ENCODE measurements around the gene CHRNA10.
"Not testable (repeated sequence)": the region's sequence is repeated elsewhere in the genome, so short reads cannot be mapped to it uniquely, and the experiment has no call there.

The CHRNA10 gene

DNA sequence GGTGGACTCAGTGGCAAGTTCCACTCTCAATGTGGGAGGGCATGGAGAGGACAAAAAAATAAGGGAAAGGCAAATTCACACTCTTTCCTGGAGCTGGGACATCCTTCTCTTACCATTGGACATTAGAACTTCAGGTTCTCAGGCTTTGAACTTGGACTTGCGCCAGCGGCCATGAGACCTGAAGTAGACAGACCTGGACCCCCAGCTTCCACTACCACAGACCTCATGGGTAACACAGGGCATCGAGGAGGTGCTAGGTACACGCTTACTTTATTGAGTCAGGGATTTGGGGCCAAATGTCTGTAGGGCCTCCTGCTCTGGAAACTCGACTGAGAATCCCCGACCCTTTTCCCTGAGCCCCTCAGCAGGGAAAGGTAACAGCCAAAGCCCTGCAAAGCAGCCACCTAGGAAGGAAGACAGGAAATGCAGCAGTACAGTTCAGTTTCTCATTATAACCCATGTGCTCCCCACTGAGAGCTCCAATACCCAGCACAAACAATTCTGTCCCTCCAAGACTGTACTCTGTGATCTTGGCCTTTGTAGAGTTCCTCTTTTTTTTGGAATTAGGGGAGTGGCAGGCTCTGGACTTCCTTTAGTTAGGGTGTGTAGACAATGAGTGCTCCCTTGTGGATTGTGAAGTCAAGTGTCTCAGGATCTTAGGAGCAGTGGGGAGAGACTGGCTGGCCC, 5.7 kb downstream of the CHRNA10 start:
- DNase-seq, result no peak

DNA sequence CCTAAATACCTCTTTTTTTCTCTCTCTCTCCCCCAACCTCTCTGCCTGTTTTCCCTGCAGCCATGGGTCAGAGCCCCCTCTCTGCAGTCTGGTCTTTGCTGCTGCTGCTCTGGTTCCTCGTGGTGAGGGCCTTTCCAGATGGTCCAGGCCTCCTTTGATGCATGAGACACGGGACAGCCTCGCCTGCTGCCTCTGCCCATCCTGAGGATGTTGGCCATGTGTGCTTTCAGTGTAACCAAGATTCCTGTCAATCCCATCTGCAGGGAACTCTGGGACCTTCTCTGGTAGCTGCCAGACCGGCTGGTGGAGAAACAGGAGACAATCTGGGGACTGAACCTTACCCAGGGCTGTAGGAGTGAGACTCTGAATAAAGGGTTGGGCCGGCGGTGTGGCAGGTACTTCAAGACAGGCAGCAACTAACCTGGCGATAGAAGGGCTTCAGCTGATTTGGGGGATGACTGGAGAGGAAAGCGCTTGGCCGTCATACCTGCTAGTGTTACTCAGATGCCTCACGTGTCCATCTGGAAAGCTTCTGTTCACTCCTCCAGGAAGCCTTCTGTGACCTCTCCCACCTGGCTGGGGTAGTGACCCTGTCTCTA, 7.1 kb downstream of the CHRNA10 start:
- DNase-seq, result no peak

DNA sequence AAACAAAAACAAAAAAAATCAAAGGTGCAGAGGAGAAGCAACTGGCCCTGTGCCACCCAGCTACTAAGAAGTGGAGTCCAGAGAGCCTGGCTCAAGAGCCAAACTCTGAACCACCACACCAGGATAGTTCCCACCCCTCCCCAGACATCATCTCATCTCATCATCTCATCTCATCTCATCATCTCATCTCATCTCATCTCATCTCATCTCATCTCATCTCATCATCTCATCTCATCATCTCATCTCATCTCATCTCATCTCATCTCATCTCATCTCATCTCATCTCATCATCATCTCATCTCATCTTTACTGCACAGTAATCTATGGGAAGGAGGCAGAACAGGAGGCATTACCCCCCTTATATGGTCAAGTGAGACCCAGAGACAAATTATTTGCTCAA, 8.3 kb downstream of the CHRNA10 start:
- DNase-seq, result no peak

DNA sequence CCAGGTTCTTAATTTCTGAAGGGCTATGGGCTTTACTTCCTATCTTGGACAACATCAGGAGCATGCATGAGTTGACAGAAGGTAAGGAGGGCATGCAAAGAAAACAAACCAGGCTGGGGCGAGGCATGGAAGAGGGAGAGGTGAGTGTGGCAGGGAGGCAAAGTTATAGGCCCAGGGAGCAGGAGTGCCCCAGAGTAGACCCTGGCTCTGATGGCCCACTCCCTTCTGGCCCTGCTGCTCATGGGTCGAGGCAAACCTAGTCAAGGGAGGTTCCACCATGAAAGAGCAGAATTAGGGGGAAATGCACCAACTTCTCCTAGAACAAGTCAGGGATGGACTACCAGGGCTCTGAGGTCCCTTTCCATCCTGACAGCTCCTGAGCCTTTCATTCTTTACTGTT, 10.2 kb downstream of the CHRNA10 start:
- no peak for DNase-seq

DNA sequence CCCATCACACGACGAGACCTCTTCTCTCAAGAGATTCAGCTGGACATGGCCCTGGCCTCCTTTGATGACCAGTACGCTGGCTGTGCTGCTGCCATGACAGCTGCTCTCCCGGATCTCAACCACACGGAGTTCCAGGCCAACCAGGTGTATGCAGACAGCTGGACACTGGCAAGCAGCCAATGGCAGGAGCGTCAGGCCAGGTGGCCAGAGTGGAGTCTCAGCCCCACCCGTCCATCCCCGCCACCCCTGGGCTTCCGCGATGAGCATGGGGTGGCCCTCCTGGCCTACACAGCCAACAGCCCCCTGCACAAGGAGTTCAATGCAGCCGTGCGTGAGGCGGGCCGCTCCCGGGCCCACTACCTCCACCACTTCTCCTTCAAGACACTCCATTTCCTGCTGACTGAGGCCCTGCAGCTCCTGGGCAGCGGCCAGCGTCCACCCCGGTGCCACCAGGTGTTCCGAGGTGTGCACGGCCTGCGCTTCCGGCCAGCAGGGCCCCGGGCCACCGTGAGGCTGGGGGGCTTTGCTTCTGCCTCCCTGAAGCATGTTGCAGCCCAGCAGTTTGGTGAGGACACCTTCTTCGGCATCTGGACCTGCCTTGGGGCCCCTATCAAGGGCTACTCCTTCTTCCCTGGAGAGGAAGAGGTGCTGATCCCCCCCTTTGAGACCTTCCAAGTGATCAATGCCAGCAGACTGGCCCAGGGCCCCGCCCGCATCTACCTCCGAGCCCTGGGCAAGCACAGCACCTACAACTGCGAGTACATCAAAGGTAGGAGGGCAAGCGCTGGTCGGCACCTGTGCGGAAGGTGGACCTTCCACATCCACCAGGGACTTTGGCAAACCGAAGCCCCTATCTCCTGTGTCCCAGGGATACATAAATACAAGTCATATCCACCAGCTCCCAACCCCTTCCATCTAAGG, 11.3 kb downstream of the CHRNA10 start:
- DNase-seq, result no peak

DNA sequence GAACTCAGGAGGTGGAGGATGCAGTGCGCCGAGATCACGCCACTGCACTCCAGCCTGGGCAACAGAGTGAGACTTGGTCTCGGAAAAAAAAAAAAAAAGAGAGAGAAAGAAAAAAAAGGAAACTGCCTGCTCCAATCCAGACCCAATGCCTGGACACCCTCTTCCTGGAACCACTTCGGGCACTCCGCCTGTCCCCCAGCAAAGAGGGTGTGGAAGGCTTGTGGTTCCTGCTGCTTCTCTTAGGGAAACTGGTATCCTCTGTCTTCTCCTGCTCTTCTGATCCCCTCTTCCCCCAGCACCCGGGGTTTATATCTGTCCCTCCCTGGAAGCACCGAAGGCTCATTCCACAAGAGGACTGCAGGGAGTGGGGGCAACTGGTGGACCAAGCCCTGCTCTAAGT, 12.9 kb downstream of the CHRNA10 start:
- DNase-seq, result no peak

DNA sequence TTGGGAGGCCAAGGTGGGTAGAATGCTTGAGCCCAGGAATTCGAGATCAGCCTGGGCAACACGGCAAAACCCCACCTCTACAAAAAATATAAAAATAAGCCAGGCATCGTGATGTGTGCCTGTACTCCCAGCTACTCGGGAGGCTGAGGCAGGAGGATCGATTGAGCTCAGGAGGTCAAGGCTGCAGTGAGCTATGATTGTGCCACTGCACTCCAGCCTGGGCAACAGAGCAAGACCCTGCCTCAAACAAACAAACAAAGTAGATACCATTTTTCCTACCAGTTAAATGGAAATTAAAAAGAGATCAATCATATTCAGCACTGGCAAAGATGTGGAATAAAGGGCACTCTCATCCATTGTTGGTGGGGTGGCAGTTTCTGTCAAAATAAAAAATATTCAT, 13.9 kb downstream of the CHRNA10 start:
- not testable (repeated sequence) for DNase-seq

DNA sequence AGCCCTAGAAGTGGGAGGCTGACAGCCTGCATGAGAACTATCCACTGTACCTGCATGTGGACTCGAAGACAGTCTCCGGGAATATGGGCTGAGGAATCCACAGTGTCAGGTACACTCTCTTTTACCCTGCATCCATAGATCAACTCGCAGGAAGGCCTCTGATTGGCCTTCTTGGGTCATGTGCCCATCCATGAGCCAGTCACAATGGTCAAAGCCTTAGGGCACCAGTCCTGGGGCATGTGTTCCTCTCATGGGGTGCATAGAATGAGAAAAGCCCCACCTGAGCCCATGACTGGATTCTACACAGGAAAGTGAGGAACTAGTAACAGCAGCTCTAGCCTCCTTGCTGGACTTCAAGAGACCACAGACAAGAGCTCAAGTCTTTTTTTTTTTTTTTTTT, 15.6 kb downstream of the CHRNA10 start:
- no peak for DNase-seq

DNA sequence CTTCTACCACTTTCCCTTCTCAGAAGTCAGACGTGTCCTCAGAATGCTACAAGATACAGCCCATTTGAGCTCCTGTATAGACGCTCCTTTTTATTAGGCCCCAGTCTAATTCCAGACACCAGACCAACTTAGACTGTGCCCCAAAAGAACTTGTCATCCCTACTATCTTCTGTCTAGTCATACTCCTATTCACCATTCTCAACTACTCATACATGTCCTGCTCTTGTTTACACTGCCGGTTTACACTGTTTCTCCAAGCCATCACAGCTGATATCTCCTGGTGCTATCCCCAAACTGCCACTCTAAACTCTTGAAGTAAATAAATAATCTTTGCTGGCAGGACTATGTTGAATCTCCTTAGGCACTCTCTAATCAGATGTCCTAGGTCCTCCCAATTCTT, 18.7 kb downstream of the CHRNA10 start:
- DNase-seq, result not testable (repeated sequence)

DNA sequence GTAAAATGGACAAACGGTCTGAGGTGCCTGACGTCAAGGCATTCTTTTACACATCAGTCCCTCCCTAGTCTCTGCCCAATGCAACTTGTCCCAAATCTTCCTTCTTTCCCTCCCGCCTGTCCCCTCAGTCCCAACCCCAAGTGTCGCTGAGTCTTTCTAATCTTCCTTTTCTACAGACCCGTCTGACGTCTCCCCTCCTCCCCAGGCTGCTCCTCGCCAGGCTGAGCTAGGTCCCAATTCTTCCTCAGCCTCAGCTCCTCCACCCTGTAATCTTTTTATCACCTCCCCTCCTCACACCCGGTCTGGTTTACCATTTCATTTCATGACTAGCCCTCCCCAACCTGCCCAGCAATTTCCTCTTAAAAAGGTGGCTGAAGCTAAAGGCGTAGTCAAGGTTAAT, 21.8 kb downstream of the CHRNA10 start:
- DNase-seq, result not testable (repeated sequence)

DNA sequence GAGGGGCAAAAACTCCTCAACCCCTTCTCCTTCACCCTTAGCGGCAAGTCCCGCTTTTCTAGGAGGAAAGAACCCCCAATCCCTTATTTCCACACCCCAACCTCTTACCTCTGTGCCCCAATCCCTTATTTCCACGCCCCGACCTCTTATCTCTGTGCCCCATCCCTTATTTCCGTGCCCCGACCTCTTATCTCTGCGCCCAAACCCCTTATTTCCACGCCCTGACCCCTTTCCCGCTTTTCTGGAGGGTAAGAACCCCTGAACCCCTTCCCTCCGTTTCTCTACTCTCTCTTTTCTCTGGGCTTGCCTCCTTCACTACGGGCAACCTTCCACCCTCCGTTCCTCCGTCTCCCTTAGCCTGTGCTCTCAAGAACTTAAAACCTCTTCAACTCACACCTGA, 22.3 kb downstream of the CHRNA10 start:
- not testable (repeated sequence) for DNase-seq

DNA sequence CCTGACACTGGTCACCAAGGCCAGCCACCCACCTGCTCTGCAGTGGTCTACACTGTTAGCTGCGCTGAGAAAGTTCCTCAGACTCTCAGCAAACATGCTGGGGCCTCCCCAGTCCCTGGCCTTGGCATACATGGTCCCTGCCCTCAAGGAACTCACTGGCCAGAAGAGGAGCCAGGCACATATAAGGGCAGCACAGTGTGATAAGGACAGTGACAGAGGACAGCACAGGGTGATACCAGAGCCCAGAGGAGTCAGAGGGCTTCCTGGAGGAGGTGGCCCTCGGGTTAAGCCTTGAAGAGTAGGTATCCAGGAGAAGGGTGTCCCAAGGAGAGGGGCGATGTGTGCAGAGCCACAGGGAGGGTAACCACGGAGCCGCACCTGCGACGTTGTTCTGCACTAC, 25.6 kb downstream of the CHRNA10 start:
- DNase-seq, result no peak

DNA sequence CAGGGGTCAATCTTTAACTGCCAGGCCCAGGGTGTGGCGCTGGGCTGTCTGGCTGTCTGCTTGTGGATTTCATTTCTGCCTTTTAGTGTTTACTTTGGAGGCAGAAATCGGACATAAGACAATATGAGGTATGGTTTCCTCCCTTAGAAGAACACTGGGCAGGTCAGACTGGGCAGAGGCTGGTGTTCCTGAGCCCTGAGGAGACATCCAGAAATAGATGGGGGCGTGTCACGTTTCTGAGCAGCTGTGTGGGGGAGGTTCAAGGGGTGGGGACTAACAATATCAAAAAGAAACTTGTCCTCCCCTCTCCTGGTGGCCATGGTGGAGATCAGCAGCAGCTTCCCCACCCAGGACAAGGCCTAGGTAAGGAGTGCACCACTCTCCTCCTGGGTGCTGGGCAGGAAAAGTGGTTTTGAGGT, 26.4 kb downstream of the CHRNA10 start, which contains the start of gene ART1:
TSS of gene ART1 (plus strand) at position 312 of the 419 bp plus-strand sequence. CDS start 14,086 bp downstream, outside the sequence.
- no peak for DNase-seq

DNA sequence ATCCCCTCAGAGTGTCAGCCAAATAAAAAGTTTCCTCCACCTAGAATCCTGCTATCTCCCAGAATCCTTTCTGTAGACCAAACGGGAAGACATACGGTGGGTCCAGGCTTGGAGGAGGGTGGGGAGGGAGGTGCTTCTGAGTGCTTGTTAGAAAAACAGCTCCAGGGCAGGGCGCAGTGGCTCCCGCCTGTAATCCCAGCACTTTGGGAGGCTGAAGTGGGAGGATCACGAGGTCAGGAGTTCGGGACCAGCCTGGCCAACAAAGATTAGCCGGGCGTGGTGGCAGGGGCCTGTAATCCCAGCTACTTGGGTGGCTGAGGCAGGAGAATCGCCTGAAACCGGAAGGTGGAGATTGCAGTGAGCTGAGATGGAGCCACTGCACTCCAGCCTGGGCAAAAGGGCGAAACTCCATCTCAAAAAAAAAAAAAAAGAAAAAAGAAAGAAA, 28.1 kb downstream of the CHRNA10 start:
- not testable (repeated sequence) for DNase-seq

DNA sequence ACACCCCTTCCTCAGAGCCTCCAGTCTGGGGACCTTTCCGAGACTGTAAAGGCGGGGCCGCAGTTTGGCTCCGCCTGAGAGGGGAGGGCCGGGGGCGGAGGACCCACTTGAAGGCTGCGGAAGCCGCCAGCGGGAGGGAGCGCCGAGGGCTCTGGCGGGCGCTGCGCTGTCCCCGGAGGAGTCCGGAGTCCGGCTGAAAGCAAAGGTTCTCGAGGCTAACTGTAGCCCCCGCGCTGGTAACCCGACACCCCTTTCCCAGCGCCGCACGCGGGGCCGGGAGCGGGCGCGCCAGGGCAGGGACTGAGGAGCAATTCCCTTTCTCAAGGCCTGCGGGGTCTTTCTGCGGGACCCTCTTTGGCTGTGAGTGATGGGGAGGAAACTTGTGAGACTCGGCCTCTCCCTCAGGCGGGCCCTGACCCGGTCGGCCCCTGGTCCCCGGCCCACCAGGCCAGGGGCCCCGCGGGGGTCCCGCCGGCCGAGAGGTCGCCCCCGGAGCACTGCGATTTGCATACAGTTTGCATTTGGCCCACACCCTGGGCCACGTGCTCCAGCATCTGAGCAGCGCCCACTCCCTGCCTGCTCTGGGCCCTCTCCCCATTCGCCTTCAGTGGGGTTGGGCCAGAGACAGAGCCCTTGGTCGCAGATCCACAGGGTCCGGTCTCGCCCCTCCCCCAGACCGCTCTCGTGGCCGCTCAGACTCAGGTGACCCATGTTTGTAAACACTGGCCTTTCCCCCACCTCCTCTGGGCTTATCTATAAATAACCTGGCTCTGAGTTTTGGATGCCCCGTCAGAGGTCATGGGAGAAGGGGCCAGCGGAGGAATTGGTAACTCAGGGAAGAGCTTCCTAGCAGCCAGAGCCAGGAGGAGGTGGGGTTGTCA, 28.9 kb downstream of the CHRNA10 start:
- DNase-seq, result peak; percentile 79

DNA sequence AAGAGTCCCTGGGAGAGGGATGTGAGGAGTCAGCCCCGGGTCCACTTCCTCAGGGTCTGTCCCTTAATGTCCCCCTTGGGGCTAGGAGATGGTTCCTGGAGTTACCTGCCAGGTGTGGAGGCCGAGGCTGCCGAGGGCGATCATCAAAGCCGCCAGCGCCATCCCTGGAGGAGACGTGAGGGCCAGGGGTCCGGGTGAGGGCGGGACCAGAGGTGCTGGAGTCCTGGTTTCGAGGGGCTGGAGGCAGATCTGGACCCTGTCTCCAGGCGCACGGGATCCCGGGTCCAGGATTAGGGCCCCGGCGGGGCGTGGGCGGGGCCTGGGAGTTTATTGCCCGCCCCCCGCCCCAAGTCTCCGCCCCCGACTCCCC, 29.5 kb downstream of the CHRNA10 start, which contains the start of gene ART5:
TSS of gene ART5 (minus strand) at position 292 of the 370 bp plus-strand sequence. CDS start at position 162, 130 bp downstream.
- no peak for DNase-seq

DNA sequence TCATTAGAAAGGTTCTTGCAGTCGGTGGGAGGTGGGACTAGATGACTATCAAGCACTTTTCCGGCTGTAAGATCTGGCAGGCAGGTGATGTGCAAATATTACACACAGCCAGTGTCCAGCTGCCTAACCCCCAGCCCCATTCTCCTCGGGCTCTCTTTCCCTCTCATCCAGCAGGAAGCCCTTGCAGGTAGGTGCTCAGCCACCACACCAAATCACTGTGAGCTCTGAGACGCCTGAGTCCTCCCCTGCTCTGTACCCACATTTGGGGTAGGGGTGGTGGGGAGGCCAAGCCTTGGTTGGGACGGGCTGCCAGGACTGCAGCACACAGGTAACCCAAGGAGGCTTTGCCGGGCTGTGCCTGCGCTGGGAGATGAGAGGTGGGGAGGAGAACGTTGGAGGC, 30.0 kb downstream of the CHRNA10 start:
- DNase-seq, result no peak

DNA sequence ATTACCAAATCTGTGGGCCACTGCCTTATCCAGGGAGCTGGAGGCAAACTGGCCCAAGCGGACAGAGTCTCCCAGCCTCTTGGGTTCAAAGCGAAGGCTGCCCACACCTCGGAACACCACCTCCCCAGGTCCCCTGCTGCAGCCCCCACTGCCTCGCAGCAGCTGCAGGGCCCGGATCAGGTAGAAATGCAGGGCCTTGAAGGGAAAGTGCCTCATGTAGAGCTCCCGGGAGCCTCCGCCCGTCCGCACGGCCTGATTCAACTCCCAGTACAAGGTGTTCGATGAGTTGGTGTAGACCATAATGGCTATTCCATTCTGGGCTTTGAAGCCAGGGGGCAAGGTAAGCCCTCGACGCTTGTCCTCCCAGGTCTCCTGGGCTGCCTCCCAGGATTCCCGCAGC, 31.3 kb downstream of the CHRNA10 start:
- no peak for DNase-seq

DNA sequence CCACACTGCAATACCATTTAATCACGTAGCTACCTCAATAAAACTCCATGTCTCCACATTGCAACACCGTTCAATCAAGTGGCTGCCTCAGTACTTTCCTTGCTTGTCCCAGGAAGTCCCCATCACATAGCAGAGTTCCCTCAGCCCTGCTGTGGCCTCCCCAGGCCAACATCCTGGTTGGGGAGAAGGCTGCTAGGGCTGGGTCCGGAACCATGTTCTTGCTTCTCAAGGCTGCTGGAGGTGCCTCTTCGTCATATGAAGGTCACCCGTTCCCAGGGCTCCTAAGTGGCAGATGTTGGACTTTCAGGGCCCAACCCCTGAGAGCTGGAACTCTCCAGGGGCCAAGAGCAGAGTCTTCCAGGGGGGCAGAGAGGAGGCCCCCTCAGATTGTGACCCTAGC, 32.7 kb downstream of the CHRNA10 start:
- DNase-seq, result no peak

DNA sequence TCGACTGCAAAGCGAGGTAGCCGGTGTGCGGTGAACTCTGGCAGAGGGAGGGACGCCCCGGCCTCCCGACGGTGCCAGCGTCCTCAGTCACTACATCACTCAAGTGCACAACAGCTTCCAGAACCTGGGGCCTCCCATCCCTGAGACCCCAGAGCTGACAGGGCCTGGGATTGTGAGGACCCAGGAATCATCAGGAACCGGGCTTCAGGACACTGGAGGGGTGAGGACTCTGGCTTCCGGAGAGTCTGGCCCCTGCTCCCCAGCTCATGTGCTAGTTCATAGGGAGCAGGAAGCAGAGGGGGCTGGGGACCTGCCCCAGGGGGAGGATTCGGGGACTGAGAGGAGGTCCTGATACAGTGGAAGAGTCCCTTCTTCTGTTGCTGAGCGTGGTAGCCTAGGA, 34.0 kb downstream of the CHRNA10 start:
- no peak for DNase-seq

DNA sequence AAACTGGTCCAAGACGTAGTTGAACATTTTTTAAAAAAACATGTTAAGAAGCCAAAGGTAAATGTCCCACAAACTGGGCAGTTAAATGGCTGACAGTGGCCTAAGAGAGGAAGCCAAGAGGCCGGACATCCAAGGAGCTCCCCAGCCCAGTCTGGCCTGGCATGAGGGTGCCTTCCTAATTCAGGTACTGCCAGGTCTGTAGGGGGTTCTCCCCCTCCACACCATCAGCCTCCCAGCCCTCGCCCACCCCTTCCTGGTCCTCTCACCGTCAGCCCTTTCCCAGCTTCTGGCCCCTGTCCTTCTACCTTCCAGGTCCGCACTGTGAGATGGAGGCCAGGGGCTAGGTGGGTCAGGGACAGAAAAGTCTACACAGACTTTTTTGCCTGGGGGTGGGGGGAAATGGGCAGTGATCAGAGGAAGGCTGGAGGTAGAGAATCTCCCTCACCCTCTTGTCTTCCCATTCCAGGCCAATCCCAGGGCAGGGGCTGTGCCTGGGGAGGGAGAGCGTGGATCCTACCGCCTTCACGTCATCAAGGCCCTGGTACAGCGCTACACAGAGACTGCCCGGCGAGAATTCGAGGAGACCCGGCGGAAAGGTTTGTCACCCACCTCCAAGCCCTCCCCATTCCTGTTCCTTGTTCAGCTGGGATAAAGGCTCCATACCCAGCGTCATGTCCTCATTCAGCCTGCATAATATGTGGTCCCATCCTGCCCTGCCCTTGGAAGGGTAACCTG, 35.4 kb downstream of the CHRNA10 start:
- no peak for DNase-seq
